PC-9 (cell line): ENCODE data around the gene ATAD3B.
"Not testable (repeated sequence)": the region's sequence is repeated elsewhere in the genome, so short reads cannot be mapped to it uniquely, and the experiment has no call there.

Experiments
- CTCF ChIP-seq: fragments of 200-600 bp; sonication (generic); conservative IDR thresholded peaks from 2 replicates; pipeline ENCODE4 v1.6.1; 2017; ENCODE audit warnings: mixed run types, antibody characterized with exemption, mild to moderate bottlenecking, moderate library complexity
- EZH2 ChIP-seq: fragments of 200-600 bp; sonication (generic); IDR thresholded peaks from 2 replicates; pipeline ENCODE4 v1.8.0; 2017; ENCODE audit warnings: antibody characterized with exemption, low read depth

GRCh38 chr1:1508775-1509464, 37.4 kb downstream of the ATAD3B start:
- TF ChIP-seq EZH2, CTCF: not testable (repeated sequence)
